ENCODE measurements around the gene CRYBG3. TPM values are rescaled to one million over a fixed set of nuclear protein-coding genes. Genes with fewer than 3 reads are reported as not detected.
"Not testable (repeated sequence)": the region's sequence is repeated elsewhere in the genome, so short reads cannot be mapped to it uniquely, and the experiment has no call there.

The CRYBG3 gene
- total and polyA plus RNA-seq, 2 donors: 5.4 to 9.2 TPM

GRCh38 chr3:97829198-97829597 lies 7.4 kb downstream of the CRYBG3 start:
- Histone ChIP-seq H3K36me3 (ENCODE audit: control insufficient read depth in 2 of 2, insufficient read depth in 2 of 2, low read length in 1 of 2) (no peaks in the 10 kb centered on the region), H3K9me3 (ENCODE audit: control insufficient read depth in 2 of 2, insufficient read depth in 1 of 2, low read length in 1 of 2) (no peaks in the 10 kb centered on the region), H3K27ac (ENCODE audit: low read depth in 1 of 2, low read length in 1 of 2) (no peak overlapping the region), H3K4me3 (ENCODE audit: low read length in 2 of 2) (no peak overlapping the region), H3K4me1 (ENCODE audit: control insufficient read depth in 2 of 2, insufficient read depth in 2 of 2, low read length in 2 of 2) (no peaks in the 10 kb centered on the region), H3K27me3 (ENCODE audit: control insufficient read depth in 2 of 2, insufficient read depth in 1 of 2, low read length in 1 of 2) (peaks cover 0 to 4% of the 10 kb centered on the region in 2 donors)
- 92% methylated on average over 2 of the region's 2 CpGs for WGBS
- no peak for DNase-seq (ENCODE audit: low read depth in 6 of 9, low spot score in 9 of 9)

- Histone ChIP-seq H3K36me3 (ENCODE audit: control insufficient read depth in 2 of 2, insufficient read depth in 2 of 2, low read length in 1 of 2) (no peaks in the 10 kb centered on the region), H3K9me3 (ENCODE audit: control insufficient read depth in 2 of 2, insufficient read depth in 1 of 2, low read length in 1 of 2) (no peaks in the 10 kb centered on the region), H3K4me1 (ENCODE audit: control insufficient read depth in 2 of 2, insufficient read depth in 2 of 2, low read length in 2 of 2) (no peaks in the 10 kb centered on the region), H3K27ac (ENCODE audit: low read depth in 1 of 2, low read length in 1 of 2) (no peak overlapping the region), H3K27me3 (ENCODE audit: control insufficient read depth in 2 of 2, insufficient read depth in 1 of 2, low read length in 1 of 2) (no peaks in the 10 kb centered on the region), H3K4me3 (ENCODE audit: low read length in 2 of 2) (no peak overlapping the region)
- no peak for DNase-seq (ENCODE audit: low read depth in 6 of 9, low spot score in 9 of 9)
- WGBS: 94% methylated on average over 2 of the region's 2 CpGs
These were observed 8.8 kb downstream of the CRYBG3 start for GRCh38 chr3:97830638-97831037.

- no peaks in the 10 kb centered on the region for H3K9me3 ChIP-seq (ENCODE audit: control insufficient read depth in 2 of 2, insufficient read depth in 1 of 2, low read length in 1 of 2)
- no peak overlapping the region for H3K4me3 ChIP-seq (ENCODE audit: low read length in 2 of 2)
- no peak overlapping the region for H3K27ac ChIP-seq (ENCODE audit: low read depth in 1 of 2, low read length in 1 of 2)
- no peaks in the 10 kb centered on the region for H3K36me3 ChIP-seq (ENCODE audit: control insufficient read depth in 2 of 2, insufficient read depth in 2 of 2, low read length in 1 of 2)
- DNase-seq (ENCODE audit: low read depth in 6 of 9, low spot score in 9 of 9): no peak
- H3K27me3 ChIP-seq (ENCODE audit: control insufficient read depth in 2 of 2, insufficient read depth in 1 of 2, low read length in 1 of 2): no peaks in the 10 kb centered on the region
- WGBS: 96% methylated on average over 1 of the region's 1 CpG
- H3K4me1 ChIP-seq (ENCODE audit: control insufficient read depth in 2 of 2, insufficient read depth in 2 of 2, low read length in 2 of 2): no peaks in the 10 kb centered on the region
These were observed 9.3 kb downstream of the CRYBG3 start for GRCh38 chr3:97831140-97831539.

GRCh38 chr3:97833184-97833583 lies 11.4 kb downstream of the CRYBG3 start:
- 98% methylated on average over 4 of the region's 4 CpGs for WGBS
- not testable (repeated sequence) for H3K27ac ChIP-seq (ENCODE audit: low read depth in 1 of 2, low read length in 1 of 2); H3K27me3 ChIP-seq (ENCODE audit: control insufficient read depth in 2 of 2, insufficient read depth in 1 of 2, low read length in 1 of 2); H3K36me3 ChIP-seq (ENCODE audit: control insufficient read depth in 2 of 2, insufficient read depth in 2 of 2, low read length in 1 of 2); H3K9me3 ChIP-seq (ENCODE audit: control insufficient read depth in 2 of 2, insufficient read depth in 1 of 2, low read length in 1 of 2); H3K4me1 ChIP-seq (ENCODE audit: control insufficient read depth in 2 of 2, insufficient read depth in 2 of 2, low read length in 2 of 2); DNase-seq (ENCODE audit: low read depth in 6 of 9, low spot score in 9 of 9); H3K4me3 ChIP-seq (ENCODE audit: low read length in 2 of 2)

GRCh38 chr3:97835761-97836160 lies 13.9 kb downstream of the CRYBG3 start:
- 96% methylated on average over 5 of the region's 5 CpGs for WGBS
- no peaks in the 10 kb centered on the region for H3K9me3 ChIP-seq (ENCODE audit: control insufficient read depth in 2 of 2, insufficient read depth in 1 of 2, low read length in 1 of 2)

GRCh38 chr3:97838393-97838792 lies 16.6 kb downstream of the CRYBG3 start:
- Histone ChIP-seq H3K27me3 (ENCODE audit: control insufficient read depth in 2 of 2, insufficient read depth in 1 of 2, low read length in 1 of 2) (no peaks in the 10 kb centered on the region), H3K4me3 (ENCODE audit: low read length in 2 of 2) (no peak overlapping the region), H3K4me1 (ENCODE audit: control insufficient read depth in 2 of 2, insufficient read depth in 2 of 2, low read length in 2 of 2) (no peaks in the 10 kb centered on the region), H3K9me3 (ENCODE audit: control insufficient read depth in 2 of 2, insufficient read depth in 1 of 2, low read length in 1 of 2) (no peaks in the 10 kb centered on the region), H3K36me3 (ENCODE audit: control insufficient read depth in 2 of 2, insufficient read depth in 2 of 2, low read length in 1 of 2) (no peaks in the 10 kb centered on the region), H3K27ac (ENCODE audit: low read depth in 1 of 2, low read length in 1 of 2) (no peak overlapping the region)
- no peak for DNase-seq (ENCODE audit: low read depth in 6 of 9, low spot score in 9 of 9)
- 96% methylated on average over 3 of the region's 3 CpGs for WGBS

More at GRCh38 chr3:97835761-97836160, 13.9 kb downstream of the CRYBG3 start:
- Histone ChIP-seq H3K27me3 (ENCODE audit: control insufficient read depth in 2 of 2, insufficient read depth in 1 of 2, low read length in 1 of 2) (no peaks in the 10 kb centered on the region), H3K27ac (ENCODE audit: low read depth in 1 of 2, low read length in 1 of 2) (no peak overlapping the region), H3K4me3 (ENCODE audit: low read length in 2 of 2) (no peak overlapping the region), H3K4me1 (ENCODE audit: control insufficient read depth in 2 of 2, insufficient read depth in 2 of 2, low read length in 2 of 2) (no peaks in the 10 kb centered on the region), H3K36me3 (ENCODE audit: control insufficient read depth in 2 of 2, insufficient read depth in 2 of 2, low read length in 1 of 2) (no peaks in the 10 kb centered on the region)
- no peak for DNase-seq (ENCODE audit: low read depth in 6 of 9, low spot score in 9 of 9)

- Histone ChIP-seq H3K36me3 (ENCODE audit: control insufficient read depth in 2 of 2, insufficient read depth in 2 of 2, low read length in 1 of 2) (no peaks in the 10 kb centered on the region), H3K4me3 (ENCODE audit: low read length in 2 of 2) (no peak overlapping the region), H3K4me1 (ENCODE audit: control insufficient read depth in 2 of 2, insufficient read depth in 2 of 2, low read length in 2 of 2) (no peaks in the 10 kb centered on the region), H3K27me3 (ENCODE audit: control insufficient read depth in 2 of 2, insufficient read depth in 1 of 2, low read length in 1 of 2) (no peaks in the 10 kb centered on the region), H3K27ac (ENCODE audit: low read depth in 1 of 2, low read length in 1 of 2) (no peak overlapping the region), H3K9me3 (ENCODE audit: control insufficient read depth in 2 of 2, insufficient read depth in 1 of 2, low read length in 1 of 2) (no peaks in the 10 kb centered on the region)
- DNase-seq (ENCODE audit: low read depth in 6 of 9, low spot score in 9 of 9): no peak
- WGBS: 95% methylated on average over 2 of the region's 2 CpGs
These were observed 18.1 kb downstream of the CRYBG3 start for GRCh38 chr3:97839944-97840343.

GRCh38 chr3:97841304-97841703 lies 19.5 kb downstream of the CRYBG3 start:
- DNase-seq (ENCODE audit: low read depth in 6 of 9, low spot score in 9 of 9): no peak
- H3K9me3 ChIP-seq (ENCODE audit: control insufficient read depth in 2 of 2, insufficient read depth in 1 of 2, low read length in 1 of 2): no peaks in the 10 kb centered on the region
- 97% methylated on average over 8 of the region's 8 CpGs for WGBS
- no peaks in the 10 kb centered on the region for H3K36me3 ChIP-seq (ENCODE audit: control insufficient read depth in 2 of 2, insufficient read depth in 2 of 2, low read length in 1 of 2)
- H3K4me3 ChIP-seq (ENCODE audit: low read length in 2 of 2): no peak overlapping the region
- H3K27ac ChIP-seq (ENCODE audit: low read depth in 1 of 2, low read length in 1 of 2): no peak overlapping the region
- no peaks in the 10 kb centered on the region for H3K4me1 ChIP-seq (ENCODE audit: control insufficient read depth in 2 of 2, insufficient read depth in 2 of 2, low read length in 2 of 2)
- no peaks in the 10 kb centered on the region for H3K27me3 ChIP-seq (ENCODE audit: control insufficient read depth in 2 of 2, insufficient read depth in 1 of 2, low read length in 1 of 2)

GRCh38 chr3:97841956-97842355 lies 20.1 kb downstream of the CRYBG3 start:
- Histone ChIP-seq H3K9me3 (ENCODE audit: control insufficient read depth in 2 of 2, insufficient read depth in 1 of 2, low read length in 1 of 2) (no peaks in the 10 kb centered on the region), H3K27me3 (ENCODE audit: control insufficient read depth in 2 of 2, insufficient read depth in 1 of 2, low read length in 1 of 2) (no peaks in the 10 kb centered on the region), H3K4me1 (ENCODE audit: control insufficient read depth in 2 of 2, insufficient read depth in 2 of 2, low read length in 2 of 2) (no peaks in the 10 kb centered on the region), H3K36me3 (ENCODE audit: control insufficient read depth in 2 of 2, insufficient read depth in 2 of 2, low read length in 1 of 2) (no peaks in the 10 kb centered on the region), H3K27ac (ENCODE audit: low read depth in 1 of 2, low read length in 1 of 2) (no peak overlapping the region), H3K4me3 (ENCODE audit: low read length in 2 of 2) (no peak overlapping the region)
- WGBS: 98% methylated on average over 3 of the region's 3 CpGs
- no peak for DNase-seq (ENCODE audit: low read depth in 6 of 9, low spot score in 9 of 9)

GRCh38 chr3:97848779-97849178 lies 27.0 kb downstream of the CRYBG3 start:
- H3K9me3 ChIP-seq (ENCODE audit: control insufficient read depth in 2 of 2, insufficient read depth in 1 of 2, low read length in 1 of 2): no peaks in the 10 kb centered on the region
- H3K4me3 ChIP-seq (ENCODE audit: low read length in 2 of 2): no peak overlapping the region
- no peak overlapping the region for H3K27ac ChIP-seq (ENCODE audit: low read depth in 1 of 2, low read length in 1 of 2)
- H3K36me3 ChIP-seq (ENCODE audit: control insufficient read depth in 2 of 2, insufficient read depth in 2 of 2, low read length in 1 of 2): no peaks in the 10 kb centered on the region
- H3K27me3 ChIP-seq (ENCODE audit: control insufficient read depth in 2 of 2, insufficient read depth in 1 of 2, low read length in 1 of 2): no peaks in the 10 kb centered on the region
- no peaks in the 10 kb centered on the region for H3K4me1 ChIP-seq (ENCODE audit: control insufficient read depth in 2 of 2, insufficient read depth in 2 of 2, low read length in 2 of 2)
- DNase-seq (ENCODE audit: low read depth in 6 of 9, low spot score in 9 of 9): no peak
- 98% methylated on average over 3 of the region's 3 CpGs for WGBS

All from thymus (tissue), 11 donors.